ENCODE data around the gene DNAI1. TPM values are rescaled to one million over a fixed set of nuclear protein-coding genes. Genes with fewer than 3 reads are reported as not detected.

DNAI1 gene
- total and polyA plus RNA-seq, 12 donors: 0.06 to 1.4 (median 0.28) TPM; not detected in 7

- 49 to 65% (median 61%) methylated on average over 3 of the region's 3 CpGs for whole genome bisulfite sequencing, 4 donors
- no peak overlapping the region for H3K4me3 ChIP-seq
- H3K27me3 ChIP-seq: no peaks in the 10 kb centered on the region
- H3K4me1 ChIP-seq (replicated peaks in 1 of 2): peaks cover 7 to 27% of the 10 kb centered on the region in 2 donors
- peak in 2 of 7 donors; percentile 13 to 50 for DNase-seq
- TF ChIP-seq POLR2A (IDR thresholded peaks at IDR 0.05) (no peak), CTCF (IDR thresholded peaks at IDR 0.05) (no peak)
- no peak overlapping the region for H3K27ac ChIP-seq
- H3K36me3 ChIP-seq (replicated peaks in 1 of 2): no peaks in the 10 kb centered on the region
- no peaks in the 10 kb centered on the region for H3K9me3 ChIP-seq (replicated peaks in 1 of 3)
- intact Hi-C loops (cut with DNase I): no loop called here
Observed at GRCh38 chr9:34451545-34451944, 7.1 kb upstream of the DNAI1 start.

- Histone ChIP-seq H3K27ac (no peak overlapping the region), H3K36me3 (replicated peaks in 1 of 2) (no peaks in the 10 kb centered on the region), H3K4me1 (replicated peaks in 1 of 2) (peaks cover 7 to 33% of the 10 kb centered on the region in 2 donors), H3K4me3 (no peak overlapping the region), H3K27me3 (no peaks in the 10 kb centered on the region), H3K9me3 (replicated peaks in 1 of 3) (no peaks in the 10 kb centered on the region)
- WGBS, 4 donors: 79 to 86% (median 83%) methylated on average over 2 of the region's 2 CpGs
- no peak for TF ChIP-seq CTCF (IDR thresholded peaks at IDR 0.05)
- no peak for TF ChIP-seq POLR2A (IDR thresholded peaks at IDR 0.05)
- no peak for DNase-seq
- intact Hi-C loops (cut with DNase I): no loop called here
Observed at GRCh38 chr9:34452568-34452967, 6.0 kb upstream of the DNAI1 start.

GRCh38 chr9:34454571-34455065, 4.0 kb upstream of the DNAI1 start:
- peaks cover 7 to 33% of the 10 kb centered on the region in 2 donors for H3K4me1 ChIP-seq (replicated peaks in 1 of 2)
- no peak overlapping the region for H3K27ac ChIP-seq
- DNase-seq: peak in 3 of 7 donors; percentile 3 to 50 (median 27)
- no peaks in the 10 kb centered on the region for H3K27me3 ChIP-seq
- WGBS, 4 donors: 77 to 81% (median 80%) methylated on average over 3 of the region's 3 CpGs
- no peak overlapping the region for H3K4me3 ChIP-seq
- H3K9me3 ChIP-seq (replicated peaks in 1 of 3): no peaks in the 10 kb centered on the region
- H3K36me3 ChIP-seq (replicated peaks in 1 of 2): no peaks in the 10 kb centered on the region
- TF ChIP-seq CTCF (IDR thresholded peaks at IDR 0.05): no peak
- no peak for TF ChIP-seq POLR2A (IDR thresholded peaks at IDR 0.05)
- intact Hi-C loops (cut with DNase I): no loop called here

GRCh38 chr9:34456151-34456550, 2.5 kb upstream of the DNAI1 start:
- intact Hi-C loops (cut with DNase I): no loop called here
- peak in 1 of 7 donors; percentile 17 for DNase-seq
- WGBS, 4 donors: 56 to 92% (median 68%) methylated on average over 1 of the region's 1 CpG
- Histone ChIP-seq H3K27me3 (no peaks in the 10 kb centered on the region), H3K4me1 (replicated peaks in 1 of 2) (peaks cover 7 to 30% of the 10 kb centered on the region in 2 donors), H3K9me3 (replicated peaks in 1 of 3) (no peaks in the 10 kb centered on the region), H3K36me3 (replicated peaks in 1 of 2) (no peaks in the 10 kb centered on the region), H3K27ac (no peak overlapping the region), H3K4me3 (no peak overlapping the region)
- TF ChIP-seq CTCF (IDR thresholded peaks at IDR 0.05) (no peak), POLR2A (IDR thresholded peaks at IDR 0.05) (no peak)
